ENCODE measurements around the gene SLC38A1.

DNA sequence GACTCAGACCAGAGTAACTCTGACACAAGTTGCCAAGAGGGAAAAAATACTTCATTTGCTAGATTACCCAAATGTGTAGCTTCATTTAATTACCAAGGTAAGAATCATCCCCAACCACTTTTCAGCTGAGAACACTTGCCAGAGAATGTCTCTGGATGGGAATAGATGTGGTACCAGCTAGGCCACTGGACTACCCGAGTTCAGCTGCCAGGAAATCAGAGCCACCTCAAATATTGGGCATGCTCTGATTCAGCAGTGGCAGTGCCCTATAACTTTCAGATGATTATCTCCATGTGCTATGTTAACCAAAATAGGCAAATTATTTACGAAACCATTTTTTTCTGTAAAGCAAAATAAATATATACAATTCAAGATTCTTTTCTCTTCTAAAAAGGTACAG is 80.7 kb downstream of the SLC38A1 start:
- TF ChIP-seq, protein P1, sequence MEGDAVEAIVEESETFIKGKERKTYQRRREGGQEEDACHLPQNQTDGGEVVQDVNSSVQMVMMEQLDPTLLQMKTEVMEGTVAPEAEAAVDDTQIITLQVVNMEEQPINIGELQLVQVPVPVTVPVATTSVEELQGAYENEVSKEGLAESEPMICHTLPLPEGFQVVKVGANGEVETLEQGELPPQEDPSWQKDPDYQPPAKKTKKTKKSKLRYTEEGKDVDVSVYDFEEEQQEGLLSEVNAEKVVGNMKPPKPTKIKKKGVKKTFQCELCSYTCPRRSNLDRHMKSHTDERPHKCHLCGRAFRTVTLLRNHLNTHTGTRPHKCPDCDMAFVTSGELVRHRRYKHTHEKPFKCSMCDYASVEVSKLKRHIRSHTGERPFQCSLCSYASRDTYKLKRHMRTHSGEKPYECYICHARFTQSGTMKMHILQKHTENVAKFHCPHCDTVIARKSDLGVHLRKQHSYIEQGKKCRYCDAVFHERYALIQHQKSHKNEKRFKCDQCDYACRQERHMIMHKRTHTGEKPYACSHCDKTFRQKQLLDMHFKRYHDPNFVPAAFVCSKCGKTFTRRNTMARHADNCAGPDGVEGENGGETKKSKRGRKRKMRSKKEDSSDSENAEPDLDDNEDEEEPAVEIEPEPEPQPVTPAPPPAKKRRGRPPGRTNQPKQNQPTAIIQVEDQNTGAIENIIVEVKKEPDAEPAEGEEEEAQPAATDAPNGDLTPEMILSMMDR (IDR thresholded peaks at IDR 0.05), result no peak
- no peak for TF ChIP-seq POLR2AphosphoS5 (IDR thresholded peaks at IDR 0.05)
- TF ChIP-seq POLR2A (IDR thresholded peaks at IDR 0.05), result no peak

All from sigmoid colon (tissue), 4 donors.